Keratinocyte (primary cell): ENCODE results near the gene GRIK4.

Source experiments
- CTCF ChIP-seq, 3 experiments: IDR thresholded peaks in 1 of 3; conservative IDR thresholded peaks in 1 of 3; optimal IDR thresholded peaks in 1 of 3; 2 replicates in 2 of 3; 3 replicates in 1 of 3; pipeline versions ENCODE3 to v1.5.1; 2011; ENCODE audit warnings: low read length in 3 of 3, mild to moderate bottlenecking in 3 of 3, moderate library complexity in 2 of 3, control low read depth in 1 of 3, inconsistent platforms in 1 of 3; ENCODE audit not compliant: insufficient read depth in 2 of 3; ENCODE audit errors: extremely low read depth in 1 of 3
- EZH2 ChIP-seq: IDR thresholded peaks from one replicate; pipeline ENCODE4 v1.6.1; 2012; ENCODE audit warnings: inconsistent platforms, mild to moderate bottlenecking, low read length, moderate library complexity

- TF ChIP-seq CTCF (optimal IDR thresholded peaks at IDR 0.05 in 1 of 3, IDR thresholded peaks at IDR 0.05 in 1 of 3, conservative IDR thresholded peaks at IDR 0.05 in 1 of 3; ENCODE audit: extremely low read depth in 1 of 3, insufficient read depth in 2 of 3, low read length in 3 of 3), result no peak
- no peak for TF ChIP-seq EZH2
Measured at GRCh38 chr11:120746836-120747609, 235.5 kb downstream of the GRIK4 start.
